Panc1 (cell line): ENCODE data around the gene SVIL.

ENCODE experiments used
- CTCF ChIP-seq: fragments of 450-650 bp; IDR thresholded peaks from 2 replicates; pipeline ENCODE4 v1.5.1; 2017; ENCODE audit warnings: mild to moderate bottlenecking
- POLR2AphosphoS5 ChIP-seq: IDR thresholded peaks from 2 replicates; pipeline ENCODE4 v1.6.1; 2012; ENCODE audit warnings: mild to moderate bottlenecking, low read depth, low read length, moderate library complexity
- REST ChIP-seq, 2 experiments: IDR thresholded peaks; 2 replicates each; pipeline ENCODE4 v1.6.1; 2011 to 2012; ENCODE audit warnings: low read depth in 2 of 2, control low read depth in 1 of 2, low read length in 1 of 2, mild to moderate bottlenecking in 1 of 2, moderate library complexity in 1 of 2; ENCODE audit not compliant: insufficient read depth in 1 of 2

- TF ChIP-seq CTCF (no peak), POLR2AphosphoS5 (no peak), REST (IDR thresholded peaks at IDR 0.05; ENCODE audit: insufficient read depth in 1 of 2, low read depth in 2 of 2, low read length in 1 of 2) (no peak)
Observed at GRCh38 chr10:29657719-29658274, 23.0 kb upstream of the SVIL start.
